Body of pancreas (tissue), 4 donors: ENCODE data around the gene MAFB.

Experiments
- POLR2A ChIP-seq, 3 donors: fragments of 450-650 bp; IDR thresholded peaks; one replicate each; pipeline ENCODE4 v1.6.1; 2016; ENCODE audit warnings: antibody characterized with exemption in 3 of 3, mild to moderate bottlenecking in 2 of 3
- TF ChIP-seq, protein P1 (sequence below), 7 experiments: fragments of 450-650 bp in 4 of 7; fragments of 200-600 bp in 3 of 7; sonication (generic) in 3 of 7; IDR thresholded peaks; one replicate each; pipeline ENCODE4 v1.5.1; 2016 to 2019; ENCODE audit warnings: antibody characterized with exemption in 7 of 7

GRCh38 chr20:40689100-40689942, at the start of gene MAFB:
- peak; percentile 97 to 99 (median 99) for TF ChIP-seq POLR2A (IDR thresholded peaks at IDR 0.05)
- TF ChIP-seq, protein P1, sequence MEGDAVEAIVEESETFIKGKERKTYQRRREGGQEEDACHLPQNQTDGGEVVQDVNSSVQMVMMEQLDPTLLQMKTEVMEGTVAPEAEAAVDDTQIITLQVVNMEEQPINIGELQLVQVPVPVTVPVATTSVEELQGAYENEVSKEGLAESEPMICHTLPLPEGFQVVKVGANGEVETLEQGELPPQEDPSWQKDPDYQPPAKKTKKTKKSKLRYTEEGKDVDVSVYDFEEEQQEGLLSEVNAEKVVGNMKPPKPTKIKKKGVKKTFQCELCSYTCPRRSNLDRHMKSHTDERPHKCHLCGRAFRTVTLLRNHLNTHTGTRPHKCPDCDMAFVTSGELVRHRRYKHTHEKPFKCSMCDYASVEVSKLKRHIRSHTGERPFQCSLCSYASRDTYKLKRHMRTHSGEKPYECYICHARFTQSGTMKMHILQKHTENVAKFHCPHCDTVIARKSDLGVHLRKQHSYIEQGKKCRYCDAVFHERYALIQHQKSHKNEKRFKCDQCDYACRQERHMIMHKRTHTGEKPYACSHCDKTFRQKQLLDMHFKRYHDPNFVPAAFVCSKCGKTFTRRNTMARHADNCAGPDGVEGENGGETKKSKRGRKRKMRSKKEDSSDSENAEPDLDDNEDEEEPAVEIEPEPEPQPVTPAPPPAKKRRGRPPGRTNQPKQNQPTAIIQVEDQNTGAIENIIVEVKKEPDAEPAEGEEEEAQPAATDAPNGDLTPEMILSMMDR (IDR thresholded peaks at IDR 0.05): peak in 1 of 7 experiments; percentile 10
